ENCODE results near the gene PMAIP1.
"Not testable (repeated sequence)": the region's sequence is repeated elsewhere in the genome, so short reads cannot be mapped to it uniquely, and the experiment has no call there.

PMAIP1 gene

GRCh38 chr18:59885579-59886163 lies 14.1 kb upstream of the PMAIP1 start:
- no peak for DNase-seq

GRCh38 chr18:59886399-59886798 lies 13.4 kb upstream of the PMAIP1 start:
- not testable (repeated sequence) for DNase-seq

GRCh38 chr18:59892123-59892522 lies 7.7 kb upstream of the PMAIP1 start:
- DNase-seq: no peak

GRCh38 chr18:59893971-59894370 lies 5.8 kb upstream of the PMAIP1 start:
- no peak for DNase-seq

GRCh38 chr18:59897321-59897954 lies 2.4 kb upstream of the PMAIP1 start:
- no peak for DNase-seq

GRCh38 chr18:59898093-59898492 lies 1.7 kb upstream of the PMAIP1 start:
- no peak for DNase-seq

GRCh38 chr18:59898609-59899297 lies 1.0 kb upstream of the PMAIP1 start:
- DNase-seq: no peak

GRCh38 chr18:59900222-59901128 lies 679 bp downstream of the PMAIP1 start:
- peak; percentile 26 for DNase-seq

GRCh38 chr18:59902131-59902992 lies 2.6 kb downstream of the PMAIP1 start:
- DNase-seq: no peak

GRCh38 chr18:59902993-59903610 lies 3.3 kb downstream of the PMAIP1 start:
- no peak for DNase-seq

- no peak for DNase-seq
Measured at GRCh38 chr18:59904011-59904601, 4.3 kb downstream of the PMAIP1 start.

GRCh38 chr18:59905686-59906091 lies 5.9 kb downstream of the PMAIP1 start:
- DNase-seq: no peak

- DNase-seq: no peak
Measured at GRCh38 chr18:59906203-59906602, 6.4 kb downstream of the PMAIP1 start.

- no peak for DNase-seq
Measured at GRCh38 chr18:59907172-59907571, 7.4 kb downstream of the PMAIP1 start.

- no peak for DNase-seq
Measured at GRCh38 chr18:59907660-59908059, 7.9 kb downstream of the PMAIP1 start.

GRCh38 chr18:59908799-59909198 lies 9.0 kb downstream of the PMAIP1 start:
- no peak for DNase-seq

- DNase-seq: no peak
Measured at GRCh38 chr18:59909289-59910036, 9.7 kb downstream of the PMAIP1 start.

GRCh38 chr18:59910967-59911366 lies 11.2 kb downstream of the PMAIP1 start:
- DNase-seq: no peak

GRCh38 chr18:59911600-59911999 lies 11.8 kb downstream of the PMAIP1 start:
- DNase-seq: no peak

GRCh38 chr18:59912007-59912550 lies 12.3 kb downstream of the PMAIP1 start:
- DNase-seq: no peak

Data from effector CD8-positive, alpha-beta T cell (primary cell).